ENCODE measurements around the gene WDR87.

- TF ChIP-seq CTCF (conservative IDR thresholded peaks at IDR 0.05; ENCODE audit: low read depth, low read length) = no peak
- no peak for TF ChIP-seq CHD1 (IDR thresholded peaks at IDR 0.05; ENCODE audit: low read depth, low read length)
- TF ChIP-seq RAD21 (IDR thresholded peaks at IDR 0.05; ENCODE audit: low read length) = no peak
- TF ChIP-seq RFX5 (IDR thresholded peaks at IDR 0.05; ENCODE audit: low read depth, low read length) = no peak
- no peak for TF ChIP-seq POLR2A (IDR thresholded peaks at IDR 0.05; ENCODE audit: low read depth, low read length)
- no peak for TF ChIP-seq SMC3 (IDR thresholded peaks at IDR 0.05; ENCODE audit: low read depth, low read length)
- TF ChIP-seq RCOR1 (IDR thresholded peaks at IDR 0.05; ENCODE audit: insufficient replicate concordance, low read length) = no peak
- no peak for TF ChIP-seq MXI1 (IDR thresholded peaks at IDR 0.05; ENCODE audit: borderline replicate concordance, low read depth, low read length)
- no peak for TF ChIP-seq ELK1 (IDR thresholded peaks at IDR 0.05; ENCODE audit: borderline replicate concordance, low read depth, low read length)
Measured at GRCh38 chr19:37877147-37877546, 29.2 kb downstream of the WDR87 start.

All from IMR-90 (cell line).